HK-2 (cell line): Measurements from ENCODE around the gene ENOX2.
"Not testable (repeated sequence)": the region's sequence is repeated elsewhere in the genome, so short reads cannot be mapped to it uniquely, and the experiment has no call there.

Experiments
- DNase-seq: peaks from one replicate; pipeline ENCODE4 v3.0.0-alpha.2; 2018; ENCODE audit not compliant: unreplicated experiment

Gene ENOX2

DNA sequence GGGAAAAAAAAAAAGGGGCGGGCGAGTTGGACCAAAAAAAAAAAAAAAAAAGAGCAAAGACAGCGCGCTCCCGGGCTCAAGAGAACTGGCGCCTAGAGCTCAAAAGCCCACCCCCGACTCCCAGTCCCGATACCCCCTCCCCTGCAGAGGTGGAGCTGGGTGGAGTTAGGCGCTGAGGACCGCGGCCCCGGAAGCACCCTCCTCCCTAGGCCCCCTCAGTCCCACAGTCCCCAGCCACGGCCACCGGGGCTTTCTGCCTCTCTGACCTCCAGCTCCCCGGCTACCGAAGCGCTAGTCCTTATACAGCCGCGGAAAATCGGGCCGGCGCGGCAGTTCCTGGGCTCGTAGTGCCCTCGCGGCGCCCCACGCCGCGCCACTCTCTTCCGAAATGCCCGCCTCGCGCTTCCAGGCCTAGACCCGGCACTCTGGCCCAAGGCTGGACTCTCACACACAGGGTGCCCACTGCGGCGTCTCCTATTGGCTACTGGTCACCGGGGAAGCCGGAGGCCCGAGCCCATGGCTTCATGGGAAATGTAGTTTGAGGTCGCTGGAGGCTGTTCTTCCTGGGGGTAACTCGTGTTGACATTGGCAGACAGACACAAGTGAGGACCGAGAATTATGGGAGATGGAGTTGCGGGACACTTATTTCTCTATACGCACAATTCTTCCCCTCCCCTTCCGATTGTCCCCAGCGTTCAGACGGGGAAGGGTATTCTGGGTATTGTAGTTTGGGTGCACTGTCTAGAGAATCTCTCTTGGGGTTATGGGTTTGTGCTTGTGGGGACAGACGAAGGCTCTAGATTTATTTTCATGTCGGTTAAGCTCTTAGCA is at the start of gene ENOX2:
ENOX2 (minus strand) TSS at position 427 of the 831 bp plus-strand sequence. CDS start 199,993 bp downstream, outside the sequence.
- DNase-seq: peak; percentile 93

DNA sequence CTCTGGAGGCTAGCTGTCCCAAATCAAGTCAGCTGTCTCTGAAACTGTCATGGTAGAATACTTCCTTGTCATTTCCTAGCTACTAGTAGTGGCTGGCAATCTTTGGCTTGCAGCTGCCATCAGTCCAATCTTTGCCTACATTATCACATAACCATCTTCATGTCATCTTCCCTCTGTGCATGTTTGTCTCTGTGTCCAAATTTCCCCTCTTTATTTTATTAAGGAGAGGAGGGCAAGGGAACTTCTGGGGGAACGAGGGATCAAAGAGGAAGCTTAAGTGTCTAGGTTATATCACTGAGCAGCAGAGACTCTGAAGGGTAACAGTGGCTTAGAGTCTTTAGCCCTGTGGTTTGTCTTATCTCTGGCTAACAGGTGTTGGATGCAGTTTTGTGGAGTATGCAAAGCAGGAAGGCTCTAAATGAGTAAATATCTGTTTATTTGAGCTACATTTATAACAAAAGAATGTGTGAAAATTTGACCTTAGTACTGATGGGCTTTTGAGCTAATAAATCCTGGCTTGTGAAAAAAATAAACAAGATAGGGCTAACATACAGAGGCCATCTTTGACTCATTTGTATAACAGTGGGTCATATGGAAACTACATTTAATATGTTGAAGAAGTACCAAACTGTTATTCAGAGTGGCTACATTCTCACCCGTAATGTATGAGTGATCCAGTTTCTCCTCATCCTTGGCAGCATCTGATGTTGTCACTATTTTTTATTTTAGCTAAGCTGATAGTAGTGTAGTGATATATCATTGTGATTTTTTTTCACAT is 49.4 kb upstream of the ENOX2 start:
- no peak for DNase-seq

DNA sequence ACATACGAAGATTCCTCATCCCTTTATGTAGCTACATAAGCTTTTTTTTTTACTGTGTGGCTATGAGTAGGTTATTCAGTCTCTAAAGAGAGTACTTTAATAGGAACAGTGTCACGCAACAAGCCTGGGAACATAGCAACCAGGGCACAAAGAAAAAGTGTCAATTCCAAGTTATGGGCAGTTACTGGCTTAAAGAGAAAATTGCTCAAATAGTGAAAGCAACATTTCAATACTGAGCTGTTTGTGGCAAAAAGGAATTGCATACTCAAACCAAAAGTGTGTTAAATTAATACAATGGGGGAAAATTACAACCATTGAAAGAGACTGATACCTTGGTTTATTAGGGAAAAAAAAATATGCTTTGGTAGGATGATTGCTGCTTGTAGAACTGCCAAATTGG is 41.2 kb upstream of the ENOX2 start:
- no peak for DNase-seq

- no peak for DNase-seq
These were observed 34.1 kb upstream of the ENOX2 start for GRCh38 chrX:130937101-130937500.

DNA sequence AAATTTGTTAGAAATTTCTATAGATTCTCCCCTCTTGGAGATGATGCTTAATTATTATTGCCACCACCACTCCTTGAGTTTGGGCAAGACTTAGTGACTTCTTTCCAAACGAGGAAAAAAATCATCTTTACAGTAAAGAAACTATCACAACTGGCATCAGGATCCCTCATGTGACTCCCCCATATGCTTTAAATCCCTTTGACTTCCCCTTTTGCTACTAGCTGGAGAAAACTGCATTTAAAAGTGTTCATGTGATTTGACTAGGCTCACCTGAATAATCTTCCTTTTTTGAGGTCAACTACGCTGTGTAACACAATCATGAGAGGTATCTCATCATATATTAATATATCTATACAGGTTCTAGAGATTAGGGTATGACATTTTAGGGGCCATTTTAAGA is 30.3 kb upstream of the ENOX2 start:
- no peak for DNase-seq

GRCh38 chrX:130920405-130920804 is 17.4 kb upstream of the ENOX2 start:
- not testable (repeated sequence) for DNase-seq

DNA sequence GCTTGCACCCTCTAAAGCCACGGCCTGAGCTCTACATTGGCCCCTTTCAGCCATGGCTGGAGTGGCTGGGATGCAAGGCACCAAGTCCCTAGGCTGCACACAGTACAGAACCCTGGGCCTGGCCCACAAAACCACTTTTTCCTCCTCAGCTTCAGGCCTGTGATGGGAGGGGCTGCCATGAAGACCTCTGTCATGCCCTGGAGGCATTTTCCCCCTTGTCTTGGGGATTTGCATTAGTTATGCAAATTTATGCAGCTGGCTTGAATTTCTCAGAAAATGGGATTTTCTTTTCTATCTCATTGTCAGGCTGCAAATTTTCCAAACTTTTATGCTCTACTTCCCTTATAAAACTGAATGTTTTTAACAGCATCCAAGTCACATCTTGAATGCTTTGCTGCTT is 16.7 kb upstream of the ENOX2 start:
- DNase-seq: not testable (repeated sequence)

GRCh38 chrX:130918498-130918897 is 15.5 kb upstream of the ENOX2 start:
- DNase-seq: not testable (repeated sequence)

- peak; percentile 25 for DNase-seq
These were observed 13.8 kb upstream of the ENOX2 start for GRCh38 chrX:130916636-130917422.

GRCh38 chrX:130915302-130915701 is 12.3 kb upstream of the ENOX2 start:
- DNase-seq: no peak

DNA sequence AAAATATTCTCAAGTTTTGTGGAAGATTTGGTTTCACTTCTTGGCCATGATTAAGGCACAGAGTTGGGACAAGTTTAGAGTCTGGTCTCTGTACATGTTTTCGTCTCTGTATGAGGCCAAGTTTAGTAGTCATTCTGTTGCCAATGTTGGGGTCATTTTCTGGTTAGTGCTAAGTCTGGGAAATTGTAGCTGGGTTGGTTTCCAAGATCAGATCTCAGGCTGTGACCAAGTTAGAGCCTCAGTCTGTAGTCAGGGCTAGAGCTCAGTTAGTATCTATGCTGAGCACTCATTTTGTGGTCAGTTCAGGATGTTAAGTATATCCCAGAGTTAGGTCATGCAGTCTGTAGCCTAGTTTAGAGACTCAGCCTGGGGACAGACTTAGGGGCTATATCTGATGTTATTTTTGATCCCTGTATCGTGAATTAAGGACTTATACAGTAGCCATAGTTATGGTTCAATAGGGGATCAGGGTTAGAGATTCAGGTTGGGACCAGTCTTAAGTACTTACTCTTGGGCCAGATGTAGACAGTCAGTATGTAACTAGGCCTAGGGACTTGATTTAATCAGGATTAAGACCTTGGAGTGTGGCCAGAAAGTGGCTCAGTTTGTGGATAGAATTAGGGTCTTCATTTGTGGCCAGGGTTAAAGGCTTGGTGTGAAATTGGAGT is 6.6 kb upstream of the ENOX2 start:
- DNase-seq: no peak

DNA sequence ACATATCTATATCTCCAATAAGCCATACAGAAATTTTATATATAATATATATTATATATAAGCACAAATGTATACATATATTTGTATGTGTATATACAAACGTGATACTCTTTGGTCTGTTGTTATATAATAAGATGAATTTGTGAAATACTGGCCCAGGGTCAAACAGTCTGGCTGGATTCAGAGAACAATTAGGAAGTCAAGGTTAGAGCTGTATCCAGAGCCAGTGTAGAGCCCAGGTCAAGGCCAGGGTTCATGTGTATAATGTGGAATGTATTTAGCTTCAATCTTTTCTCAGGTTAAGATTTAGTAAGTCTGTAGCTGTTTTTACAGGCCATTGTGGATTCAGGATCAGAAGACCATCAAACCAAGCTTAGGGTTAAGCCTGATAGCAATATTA is 3.8 kb upstream of the ENOX2 start:
- DNase-seq: no peak

DNA sequence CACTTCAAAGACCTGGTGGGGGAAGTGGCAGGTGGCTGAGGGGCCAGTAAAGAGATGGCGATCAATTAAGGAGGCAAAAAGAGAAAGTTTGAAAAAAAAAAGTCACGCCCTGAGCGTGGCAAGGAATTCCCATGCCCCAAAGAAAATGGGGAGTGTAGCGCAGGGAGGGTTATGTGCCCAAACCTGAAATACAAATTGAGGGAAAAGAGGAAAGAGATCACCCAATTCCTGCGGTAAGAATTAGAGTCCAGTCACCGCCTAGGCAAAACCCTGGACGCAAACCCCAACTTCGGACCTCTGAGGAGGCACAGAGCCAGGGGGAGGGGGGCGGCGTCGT is 595 bp downstream of the ENOX2 start:
- DNase-seq: no peak

DNA sequence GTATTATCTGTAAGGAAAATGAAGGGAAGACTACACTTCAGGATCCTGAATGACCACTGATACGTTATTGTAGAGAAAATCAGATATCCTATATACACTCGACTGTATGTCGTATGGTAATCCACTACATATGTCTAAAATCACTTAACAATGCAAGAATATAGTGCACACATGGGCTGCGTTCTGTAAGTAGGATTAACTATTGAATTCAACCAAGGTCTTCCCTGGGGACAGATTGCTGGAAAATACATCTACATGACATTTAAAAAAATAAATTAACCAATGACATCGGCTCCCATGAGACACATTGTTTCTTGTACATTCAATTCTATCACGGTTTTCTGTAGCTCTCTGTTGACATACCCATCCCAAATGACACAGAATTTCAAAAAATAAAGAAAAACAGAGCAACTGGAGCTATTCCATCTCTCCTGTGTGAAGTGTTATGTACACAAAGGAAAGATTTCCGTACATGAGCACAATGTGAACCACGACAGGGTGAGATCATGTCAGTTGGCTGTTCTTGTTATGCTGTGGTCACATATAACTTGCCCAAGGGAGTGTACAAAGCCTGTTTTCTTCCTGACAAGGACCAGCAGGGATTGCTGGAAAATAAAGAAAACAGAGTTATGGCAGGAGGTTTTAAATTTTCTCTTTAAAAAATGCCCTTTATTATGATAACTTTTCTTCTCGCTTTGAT is 6.1 kb downstream of the ENOX2 start:
- no peak for DNase-seq

GRCh38 chrX:130896026-130896425 is 7.0 kb downstream of the ENOX2 start:
- DNase-seq: no peak

DNA sequence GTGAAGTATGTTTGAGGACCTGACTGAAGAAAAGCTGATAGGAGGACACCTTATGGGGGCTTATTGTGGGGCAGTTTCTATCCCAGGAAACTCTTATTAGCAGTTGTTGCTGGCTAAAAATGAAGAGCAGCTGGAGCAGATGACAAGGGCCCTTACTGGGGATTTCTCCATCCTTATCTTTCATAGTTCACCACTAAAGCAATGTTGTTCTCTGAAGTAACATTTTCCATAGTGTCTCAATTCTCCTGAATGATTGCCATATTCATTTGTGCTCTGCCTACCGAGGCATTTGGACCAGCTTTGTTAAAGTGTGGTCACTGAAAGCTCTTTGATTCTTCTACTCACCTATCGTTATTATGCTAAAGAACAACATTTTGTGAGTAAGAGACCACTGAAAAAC is 7.7 kb downstream of the ENOX2 start:
- no peak for DNase-seq

GRCh38 chrX:130893356-130894085 is 9.5 kb downstream of the ENOX2 start:
- no peak for DNase-seq

DNA sequence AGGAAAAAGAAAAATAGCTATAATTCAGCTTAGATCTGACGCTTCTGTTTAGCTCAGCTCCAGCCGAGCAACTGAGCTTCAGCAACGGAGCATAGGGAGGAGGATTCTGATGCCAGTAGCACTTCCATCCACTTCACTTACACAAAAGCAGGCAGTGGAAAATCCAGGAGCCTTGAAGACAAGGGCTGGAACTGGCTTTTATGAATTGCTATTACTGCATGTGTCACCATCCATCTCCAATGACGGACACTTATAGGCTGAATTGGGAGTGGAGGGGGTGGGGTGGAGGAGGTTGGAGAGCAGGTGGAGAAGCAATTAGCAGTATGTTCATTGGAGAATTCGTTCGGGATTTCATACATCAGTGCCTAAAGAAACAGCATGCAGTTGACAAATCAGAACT is 15.6 kb downstream of the ENOX2 start:
- no peak for DNase-seq

- DNase-seq: no peak
These were observed 17.0 kb downstream of the ENOX2 start for GRCh38 chrX:130885996-130886395.

GRCh38 chrX:130885508-130885907 is 17.5 kb downstream of the ENOX2 start:
- no peak for DNase-seq

GRCh38 chrX:130884627-130885026 is 18.4 kb downstream of the ENOX2 start:
- no peak for DNase-seq
